IPS-18a (cell line): ENCODE data around the gene CCDC88B.

Experiments
- H3K27ac ChIP-seq: one replicate; pipeline ENCODE4 v1.5.1; 2013; ENCODE audit warnings: low read length
- H3K27me3 ChIP-seq: one replicate; pipeline ENCODE4 v1.6.1; 2013; ENCODE audit warnings: mild to moderate bottlenecking, low read length; ENCODE audit not compliant: control insufficient read depth, insufficient read depth
- H3K36me3 ChIP-seq: one replicate; pipeline ENCODE4 v1.6.1; 2013; ENCODE audit warnings: low read depth, low read length; ENCODE audit not compliant: control insufficient read depth
- H3K4me1 ChIP-seq: one replicate; pipeline ENCODE4 v1.6.1; 2013; ENCODE audit warnings: low read depth, low read length; ENCODE audit not compliant: control insufficient read depth
- H3K4me3 ChIP-seq: one replicate; pipeline ENCODE4 v1.5.1; 2013; ENCODE audit warnings: low read length
- H3K9ac ChIP-seq: one replicate; pipeline ENCODE4 v1.6.1; 2013; ENCODE audit warnings: mild to moderate bottlenecking, low read length, moderate library complexity
- H3K9me3 ChIP-seq: one replicate; pipeline ENCODE4 v1.6.1; 2013; ENCODE audit warnings: low read depth, low read length; ENCODE audit not compliant: control insufficient read depth

CCDC88B gene, protein sequence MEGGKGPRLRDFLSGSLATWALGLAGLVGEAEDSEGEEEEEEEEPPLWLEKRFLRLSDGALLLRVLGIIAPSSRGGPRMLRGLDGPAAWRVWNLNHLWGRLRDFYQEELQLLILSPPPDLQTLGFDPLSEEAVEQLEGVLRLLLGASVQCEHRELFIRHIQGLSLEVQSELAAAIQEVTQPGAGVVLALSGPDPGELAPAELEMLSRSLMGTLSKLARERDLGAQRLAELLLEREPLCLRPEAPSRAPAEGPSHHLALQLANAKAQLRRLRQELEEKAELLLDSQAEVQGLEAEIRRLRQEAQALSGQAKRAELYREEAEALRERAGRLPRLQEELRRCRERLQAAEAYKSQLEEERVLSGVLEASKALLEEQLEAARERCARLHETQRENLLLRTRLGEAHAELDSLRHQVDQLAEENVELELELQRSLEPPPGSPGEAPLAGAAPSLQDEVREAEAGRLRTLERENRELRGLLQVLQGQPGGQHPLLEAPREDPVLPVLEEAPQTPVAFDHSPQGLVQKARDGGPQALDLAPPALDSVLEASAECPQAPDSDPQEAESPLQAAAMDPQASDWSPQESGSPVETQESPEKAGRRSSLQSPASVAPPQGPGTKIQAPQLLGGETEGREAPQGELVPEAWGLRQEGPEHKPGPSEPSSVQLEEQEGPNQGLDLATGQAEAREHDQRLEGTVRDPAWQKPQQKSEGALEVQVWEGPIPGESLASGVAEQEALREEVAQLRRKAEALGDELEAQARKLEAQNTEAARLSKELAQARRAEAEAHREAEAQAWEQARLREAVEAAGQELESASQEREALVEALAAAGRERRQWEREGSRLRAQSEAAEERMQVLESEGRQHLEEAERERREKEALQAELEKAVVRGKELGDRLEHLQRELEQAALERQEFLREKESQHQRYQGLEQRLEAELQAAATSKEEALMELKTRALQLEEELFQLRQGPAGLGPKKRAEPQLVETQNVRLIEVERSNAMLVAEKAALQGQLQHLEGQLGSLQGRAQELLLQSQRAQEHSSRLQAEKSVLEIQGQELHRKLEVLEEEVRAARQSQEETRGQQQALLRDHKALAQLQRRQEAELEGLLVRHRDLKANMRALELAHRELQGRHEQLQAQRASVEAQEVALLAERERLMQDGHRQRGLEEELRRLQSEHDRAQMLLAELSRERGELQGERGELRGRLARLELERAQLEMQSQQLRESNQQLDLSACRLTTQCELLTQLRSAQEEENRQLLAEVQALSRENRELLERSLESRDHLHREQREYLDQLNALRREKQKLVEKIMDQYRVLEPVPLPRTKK (N-terminal part only)

GRCh38 chr11:64339754-64340408 lies at the start of gene CCDC88B:
CCDC88B (plus strand) TSS chr11:64340204; CDS start chr11:64340267, 63 bp downstream.
- no peaks in the 10 kb centered on the region for H3K36me3 ChIP-seq
- peak within 1 kb of the TSS; percentile 63 for H3K4me3 ChIP-seq
- no peaks in the 10 kb centered on the region for H3K9me3 ChIP-seq
- H3K27ac ChIP-seq = no peak within 1 kb of the TSS
- peaks cover 12% of the 10 kb centered on the region for H3K27me3 ChIP-seq
- peak within 1 kb of the TSS; percentile 17 for H3K9ac ChIP-seq
- H3K4me1 ChIP-seq = peaks cover 12% of the 10 kb centered on the region

- no peaks in the 10 kb centered on the region for H3K9me3 ChIP-seq
- H3K27ac ChIP-seq = no peak overlapping the region
- no peaks in the 10 kb centered on the region for H3K36me3 ChIP-seq
- H3K4me3 ChIP-seq = peak overlapping the region; percentile 37
- H3K4me1 ChIP-seq = peaks cover 3% of the 10 kb centered on the region
- no peak overlapping the region for H3K9ac ChIP-seq
- peaks cover 67% of the 10 kb centered on the region for H3K27me3 ChIP-seq
These were observed 49.4 kb upstream of the CCDC88B start for GRCh38 chr11:64290352-64291261.

GRCh38 chr11:64291262-64291751 lies 48.7 kb upstream of the CCDC88B start, which contains the start of gene KCNK4:
KCNK4 (plus strand) TSS chr11:64291302; CDS start chr11:64293019, 1,717 bp downstream.
- Histone ChIP-seq H3K9ac (no peak within 1 kb of the TSS), H3K36me3 (no peaks in the 10 kb centered on the region), H3K4me1 (peaks cover under 1% of the 10 kb centered on the region), H3K4me3 (peak within 1 kb of the TSS; percentile 37), H3K27me3 (peaks cover 74% of the 10 kb centered on the region), H3K27ac (no peak within 1 kb of the TSS), H3K9me3 (no peaks in the 10 kb centered on the region)

DNA sequence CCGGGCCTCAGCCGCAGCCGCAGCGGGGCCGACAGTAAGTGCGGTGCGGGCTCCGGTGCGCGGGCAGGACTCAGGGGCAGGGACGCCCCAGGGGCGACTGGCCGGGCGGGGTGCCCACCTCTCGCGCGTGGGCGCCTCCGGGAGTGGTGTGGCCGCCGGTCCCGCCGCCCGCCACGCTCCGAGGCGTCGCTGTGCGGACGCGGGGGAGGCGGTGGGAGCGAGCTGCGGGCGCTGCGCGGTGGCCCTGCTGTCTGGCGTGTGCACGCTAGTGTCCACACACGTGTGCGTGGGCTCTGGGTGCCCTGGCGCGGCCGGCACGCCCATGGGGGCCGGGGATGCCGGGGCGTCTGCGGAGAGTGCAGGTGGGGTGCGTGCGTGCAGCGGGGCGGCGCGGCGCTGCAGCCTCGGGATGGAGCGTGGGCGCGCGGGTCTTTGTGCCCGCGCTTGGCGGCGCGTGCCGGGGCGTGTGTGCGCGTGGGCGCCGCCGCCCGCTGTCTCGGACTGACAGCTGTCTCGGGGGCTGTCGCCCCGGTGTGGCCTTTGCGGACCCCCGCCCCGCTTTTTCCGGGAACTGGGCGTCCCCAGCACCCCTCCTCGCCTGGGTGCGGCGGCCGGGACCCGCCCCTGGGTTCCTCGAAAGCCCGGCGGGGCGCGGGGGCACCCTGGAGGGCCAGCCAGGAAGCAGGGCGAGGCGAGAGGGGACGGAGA lies 48.1 kb upstream of the CCDC88B start:
- H3K4me3 ChIP-seq = peak overlapping the region; percentile 37
- H3K9ac ChIP-seq = no peak overlapping the region
- no peaks in the 10 kb centered on the region for H3K36me3 ChIP-seq
- peaks cover 80% of the 10 kb centered on the region for H3K27me3 ChIP-seq
- no peak overlapping the region for H3K27ac ChIP-seq
- H3K4me1 ChIP-seq = no peaks in the 10 kb centered on the region
- H3K9me3 ChIP-seq = no peaks in the 10 kb centered on the region

DNA sequence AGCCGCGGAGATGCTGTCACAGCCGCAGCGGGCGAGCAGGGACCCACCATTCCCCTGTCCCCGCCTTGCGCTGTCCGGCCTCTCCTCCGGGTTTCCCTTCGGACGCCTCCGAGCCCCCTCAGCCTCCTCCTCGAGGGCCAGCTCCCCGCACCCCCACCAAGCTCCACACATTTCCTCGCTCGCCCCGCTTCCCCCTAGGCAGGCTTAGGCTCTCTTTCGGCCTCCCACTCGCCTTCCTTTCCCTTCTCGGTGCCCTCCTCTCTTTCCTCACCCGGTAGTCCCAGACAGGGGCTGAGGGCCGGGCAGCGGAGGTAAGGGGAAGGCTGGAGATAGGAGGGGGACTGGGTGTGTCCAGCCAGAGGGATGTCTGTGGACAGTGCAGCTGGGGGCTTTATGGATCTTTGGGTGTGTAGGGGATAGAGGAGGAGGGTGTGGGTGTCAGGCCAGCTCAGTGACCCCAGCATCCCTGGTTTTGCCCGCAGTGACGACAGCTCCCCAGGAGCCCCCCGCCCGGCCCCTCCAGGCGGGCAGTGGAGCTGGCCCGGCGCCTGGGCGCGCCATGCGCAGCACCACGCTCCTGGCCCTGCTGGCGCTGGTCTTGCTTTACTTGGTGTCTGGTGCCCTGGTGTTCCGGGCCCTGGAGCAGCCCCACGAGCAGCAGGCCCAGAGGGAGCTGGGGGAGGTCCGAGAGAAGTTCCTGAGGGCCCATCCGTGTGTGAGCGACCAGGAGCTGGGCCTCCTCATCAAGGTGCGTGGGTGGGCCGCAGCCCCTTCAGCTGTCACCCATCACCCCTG lies 47.3 kb upstream of the CCDC88B start:
- Histone ChIP-seq H3K4me1 (no peaks in the 10 kb centered on the region), H3K4me3 (no peak overlapping the region), H3K9ac (no peak overlapping the region), H3K36me3 (no peaks in the 10 kb centered on the region), H3K9me3 (no peaks in the 10 kb centered on the region), H3K27me3 (peaks cover 87% of the 10 kb centered on the region), H3K27ac (no peak overlapping the region)

- Histone ChIP-seq H3K9ac (no peak overlapping the region), H3K9me3 (no peaks in the 10 kb centered on the region), H3K4me1 (no peaks in the 10 kb centered on the region), H3K27me3 (peaks cover 100% of the 10 kb centered on the region), H3K36me3 (no peaks in the 10 kb centered on the region), H3K4me3 (no peak overlapping the region), H3K27ac (no peak overlapping the region)
These were observed 45.2 kb upstream of the CCDC88B start for GRCh38 chr11:64294774-64295173.

DNA sequence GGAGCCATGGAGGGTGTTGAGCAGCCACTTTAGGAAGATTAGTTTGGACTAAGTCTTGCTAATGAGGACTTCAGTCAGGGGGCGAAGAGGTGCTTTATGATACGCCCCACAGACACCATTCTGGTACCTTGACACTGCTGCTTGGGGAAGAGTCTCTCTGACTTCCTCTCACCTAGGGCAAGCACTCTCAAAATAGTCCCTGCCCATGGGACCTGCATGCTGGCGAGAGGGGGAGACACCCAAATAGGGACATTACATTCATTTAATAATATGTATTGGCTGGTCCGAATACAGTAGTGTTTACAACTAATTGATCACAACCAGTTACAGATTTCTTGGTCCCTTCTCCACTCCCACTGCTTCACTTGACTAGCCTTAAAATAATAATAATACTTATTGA lies 44.2 kb upstream of the CCDC88B start:
- peaks cover 100% of the 10 kb centered on the region for H3K27me3 ChIP-seq

GRCh38 chr11:64296236-64296635 lies 43.8 kb upstream of the CCDC88B start:
- Histone ChIP-seq H3K36me3 (no peaks in the 10 kb centered on the region), H3K27me3 (peaks cover 100% of the 10 kb centered on the region), H3K4me1 (no peaks in the 10 kb centered on the region), H3K9me3 (no peaks in the 10 kb centered on the region), H3K4me3 (no peak overlapping the region), H3K9ac (no peak overlapping the region), H3K27ac (no peak overlapping the region)

More for the DNA sequence above, 44.2 kb upstream of the CCDC88B start:
- Histone ChIP-seq H3K36me3 (no peaks in the 10 kb centered on the region), H3K9me3 (no peaks in the 10 kb centered on the region), H3K27ac (no peak overlapping the region), H3K9ac (no peak overlapping the region), H3K4me1 (no peaks in the 10 kb centered on the region), H3K4me3 (no peak overlapping the region)
